Naive thymus-derived CD8-positive, alpha-beta T cell (primary cell): ENCODE results near the gene TRIM60. TPM values are rescaled to one million over a fixed set of nuclear protein-coding genes. Genes with fewer than 3 reads are reported as not detected.
"Not testable (repeated sequence)": the region's sequence is repeated elsewhere in the genome, so short reads cannot be mapped to it uniquely, and the experiment has no call there.

Source experiments
- ATAC-seq, 2 donors: fragments of 150-1000 bp; cut with Tn5 transposase in 1 of 2; sonication (Bioruptor Pico), chemical (Tn5 transposase) in 1 of 2; 1 replicate in 1 of 2; 2 replicates in 1 of 2; pipeline ENCODE4 v1.10.0; 2021; ENCODE audit warnings: mild to moderate bottlenecking in 2 of 2, moderate library complexity in 2 of 2
- POLR2A ChIA-PET: fragments of 350-600 bp; sonication (Branson Sonifier 250); formaldehyde crosslinking; loops from one replicate; lab custom pipeline; 2021; ENCODE audit warnings: antibody characterized with exemption; lab: Charles Lee
- DNase-seq, 10 donors: peaks; one replicate each; pipeline versions ENCODE4 v3.0.0 to v3.0.0-alpha.2; 2020 to 2022
- H3K27ac Mint-ChIP-seq, 10 donors: one replicate each; pipeline ENCODE4 v1.8.0; 2020 to 2022; ENCODE audit warnings: mild to moderate bottlenecking in 10 of 10, mixed read lengths in 10 of 10, moderate library complexity in 4 of 10, inconsistent platforms in 1 of 10
- H3K27me3 Mint-ChIP-seq, 5 donors: one replicate each; pipeline ENCODE4 v1.8.0; 2021 to 2022; ENCODE audit warnings: mixed read lengths in 5 of 5
- H3K36me3 Mint-ChIP-seq, 3 donors: one replicate each; pipeline ENCODE4 v1.8.0; 2020 to 2022; ENCODE audit warnings: mixed read lengths in 3 of 3, mild to moderate bottlenecking in 2 of 3, inconsistent platforms in 1 of 3
- H3K4me1 Mint-ChIP-seq, 4 donors: one replicate each; pipeline ENCODE4 v1.8.0; 2021 to 2022; ENCODE audit warnings: mixed read lengths in 4 of 4
- H3K4me3 Mint-ChIP-seq, 10 donors: one replicate each; pipeline ENCODE4 v1.8.0; 2020 to 2022; ENCODE audit warnings: mild to moderate bottlenecking in 10 of 10, mixed read lengths in 10 of 10, moderate library complexity in 6 of 10, inconsistent platforms in 1 of 10
- H3K9me3 Mint-ChIP-seq, 9 donors: one replicate each; pipeline ENCODE4 v1.8.0; 2020 to 2022; ENCODE audit warnings: mixed read lengths in 9 of 9, mild to moderate bottlenecking in 3 of 9, inconsistent platforms in 1 of 9, moderate library complexity in 1 of 9
- polyA plus RNA-seq, 3 donors: library from polyadenylated mRNA; unstranded; fragments of 300-500 nt; fragmentation: Illumina TruSeq; gene quantifications; one replicate each; pipeline ENCODE4 v1.2.3, GENCODE V29; 2021
- total RNA-seq, 8 experiments: library from RNA in 2 of 8; stranded (reverse) in 2 of 8; gene quantifications; one replicate each; pipeline ENCODE4 v1.2.3 and lab custom pipeline; 2021 to 2026

Gene TRIM60
- total RNA-seq (not detected), polyA plus RNA-seq (not detected), total RNA-seq (lab: John Stamatoyannopoulos, UW) (0 reads per million in 6 experiments)

DNA sequence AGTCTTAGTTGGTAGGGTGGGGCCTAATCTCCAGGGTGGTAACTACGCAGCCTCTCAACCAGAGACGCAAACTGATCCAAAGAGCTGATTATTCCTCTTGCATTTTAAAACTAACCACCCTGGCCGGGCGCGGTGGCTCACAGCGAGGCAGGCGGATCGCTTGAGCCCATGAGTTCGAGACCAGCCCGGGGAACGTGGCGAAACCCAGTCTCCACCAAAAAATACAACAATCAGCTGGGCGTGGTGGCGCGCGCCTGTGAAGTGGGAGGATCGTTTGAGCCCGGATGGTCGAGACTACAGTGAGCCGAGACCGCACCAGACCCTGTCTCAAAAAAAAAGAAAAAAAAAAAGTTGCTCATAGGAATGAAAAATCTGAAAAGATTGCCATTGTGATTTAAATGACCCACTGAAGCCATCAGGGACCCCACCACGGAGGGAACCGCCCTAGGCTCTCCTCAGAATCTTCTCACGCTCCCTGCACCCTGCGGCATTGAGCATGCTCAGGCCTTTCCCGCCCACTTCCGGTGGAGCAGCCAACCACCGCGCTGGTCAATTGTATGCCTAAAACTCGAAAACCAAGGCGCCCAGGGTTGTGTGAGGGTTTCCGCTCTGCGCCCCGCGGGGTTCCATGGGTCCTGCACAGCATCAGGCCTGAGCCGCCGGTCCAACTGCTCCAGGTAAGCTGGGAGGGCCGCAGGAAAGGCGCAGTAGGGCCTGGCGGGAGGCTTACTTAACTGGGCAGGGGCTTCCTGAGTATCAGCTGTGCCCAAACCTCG lies at the start of gene TRIM60:
TRIM60 (plus strand) TSS at position 564 of the 776 bp plus-strand sequence. CDS start 8,074 bp downstream, outside the sequence.
- Mint-ChIP-seq H3K36me3 (no peaks in the 10 kb centered on the region), H3K27ac (peak within 1 kb of the TSS in 1 of 10 donors; percentile 34), H3K4me1 (no peaks in the 10 kb centered on the region), H3K27me3 (peaks cover 1 to 4% (median 3%) of the 10 kb centered on the region in 5 donors), H3K4me3 (no peak within 1 kb of the TSS), H3K9me3 (no peaks in the 10 kb centered on the region)
- DNase-seq (no peak), ATAC-seq (no peak)
- POLR2A ChIA-PET = no interaction called here

DNA sequence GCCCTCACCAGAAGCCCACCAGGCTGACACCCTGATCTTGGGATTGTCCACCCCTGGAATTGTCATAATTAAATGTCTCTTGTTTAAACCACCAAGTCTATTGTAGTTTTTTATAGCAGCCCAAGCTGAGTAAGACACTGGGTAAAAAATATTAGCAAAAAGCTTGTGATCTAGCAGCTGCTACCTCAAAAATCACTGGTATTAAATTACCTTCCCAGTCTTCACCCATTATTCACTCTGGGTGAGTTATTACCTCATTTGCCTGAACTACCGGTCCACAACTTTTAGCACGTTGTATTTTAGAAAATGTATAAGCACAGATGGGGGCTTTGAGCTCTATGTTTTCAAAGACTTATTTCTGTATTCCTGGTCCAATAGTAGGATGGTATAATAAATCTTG lies 42.3 kb upstream of the TRIM60 start:
- DNase-seq (no peak), ATAC-seq (no peak)
- no peak overlapping the region for H3K27ac Mint-ChIP-seq
- H3K9me3 Mint-ChIP-seq = peaks cover 0 to 4% (median 0%) of the 10 kb centered on the region in 9 donors
- POLR2A ChIA-PET = no interaction called here
- no peaks in the 10 kb centered on the region for H3K4me1 Mint-ChIP-seq
- H3K36me3 Mint-ChIP-seq = no peaks in the 10 kb centered on the region
- peaks cover 0 to 15% (median 8%) of the 10 kb centered on the region in 5 donors for H3K27me3 Mint-ChIP-seq
- no peak overlapping the region for H3K4me3 Mint-ChIP-seq

DNA sequence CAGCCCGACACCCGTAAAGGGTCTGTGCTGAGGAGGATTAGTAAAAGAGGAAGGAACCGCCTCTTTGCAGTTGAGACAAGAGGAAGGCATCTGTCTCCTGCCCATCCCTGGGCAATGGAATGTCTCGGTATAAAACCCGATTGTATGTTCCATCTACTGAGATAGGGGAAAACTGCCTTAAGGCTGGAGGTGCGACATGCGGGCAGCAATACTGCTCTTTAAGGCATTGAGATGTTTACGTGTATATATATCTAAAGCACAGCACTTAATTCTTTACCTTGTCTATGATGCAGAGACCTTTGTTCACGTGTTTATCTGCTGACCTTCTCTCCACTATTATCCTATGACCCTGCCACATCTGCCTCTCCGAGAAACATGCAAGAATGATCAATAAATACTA lies 41.0 kb upstream of the TRIM60 start:
- H3K9me3 Mint-ChIP-seq, H3K4me1 Mint-ChIP-seq, ATAC-seq, POLR2A ChIA-PET, H3K27ac Mint-ChIP-seq, H3K4me3 Mint-ChIP-seq, DNase-seq, H3K36me3 Mint-ChIP-seq: not testable (repeated sequence)
- H3K27me3 Mint-ChIP-seq = peaks cover 1 to 16% (median 8%) of the 10 kb centered on the region in 5 donors

DNA sequence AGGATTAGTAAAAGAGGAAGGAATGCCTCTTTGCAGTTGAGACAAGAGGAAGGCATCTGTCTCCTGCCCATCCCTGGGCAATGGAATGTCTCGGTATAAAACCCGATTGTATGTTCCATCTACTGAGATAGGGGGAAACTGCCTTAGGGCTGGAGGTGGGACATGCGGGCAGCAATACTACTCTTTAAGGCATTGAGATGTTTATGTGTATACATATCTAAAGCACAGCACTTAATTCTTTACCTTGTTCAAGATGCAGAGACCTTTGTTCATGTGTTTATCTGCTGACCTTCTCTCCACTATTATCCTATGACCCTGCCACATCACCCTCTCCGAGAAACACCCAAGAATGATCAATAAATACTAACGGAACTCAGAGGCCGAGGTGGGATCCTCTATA lies 35.7 kb upstream of the TRIM60 start:
- H3K27me3 Mint-ChIP-seq = peaks cover 9 to 38% (median 18%) of the 10 kb centered on the region in 5 donors

DNA sequence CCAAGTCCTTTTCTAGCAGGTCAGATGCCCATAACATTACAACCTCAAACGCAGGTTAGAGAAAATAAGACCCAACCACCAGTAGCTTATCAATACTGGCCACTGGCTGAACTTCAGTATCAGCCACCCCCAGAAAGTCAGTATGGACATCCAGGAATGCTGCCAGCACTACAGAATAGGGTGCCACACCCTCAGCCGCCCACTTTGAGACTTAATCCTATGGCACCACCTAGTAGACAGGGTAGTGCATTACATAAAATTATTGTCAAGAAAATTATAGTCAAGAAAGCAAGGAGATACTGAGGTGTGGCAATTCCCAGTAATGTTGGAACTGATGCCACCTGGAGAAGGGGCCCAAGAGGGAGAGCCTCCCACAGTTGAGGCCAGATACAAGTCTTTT lies 34.5 kb upstream of the TRIM60 start:
- ATAC-seq = no peak
- no peaks in the 10 kb centered on the region for H3K36me3 Mint-ChIP-seq
- no peak for DNase-seq
- H3K4me3 Mint-ChIP-seq = no peak overlapping the region
- H3K9me3 Mint-ChIP-seq = no peaks in the 10 kb centered on the region
- no peak overlapping the region for H3K27ac Mint-ChIP-seq
- H3K4me1 Mint-ChIP-seq = no peaks in the 10 kb centered on the region
- POLR2A ChIA-PET = no interaction called here
- peaks cover 9 to 29% (median 13%) of the 10 kb centered on the region in 5 donors for H3K27me3 Mint-ChIP-seq

More for the DNA sequence above, 35.7 kb upstream of the TRIM60 start:
- H3K36me3 Mint-ChIP-seq, H3K27ac Mint-ChIP-seq, POLR2A ChIA-PET, DNase-seq, H3K4me1 Mint-ChIP-seq, H3K9me3 Mint-ChIP-seq, ATAC-seq: not testable (repeated sequence)
- peak overlapping the region in 1 of 10 donors; percentile 20 for H3K4me3 Mint-ChIP-seq

DNA sequence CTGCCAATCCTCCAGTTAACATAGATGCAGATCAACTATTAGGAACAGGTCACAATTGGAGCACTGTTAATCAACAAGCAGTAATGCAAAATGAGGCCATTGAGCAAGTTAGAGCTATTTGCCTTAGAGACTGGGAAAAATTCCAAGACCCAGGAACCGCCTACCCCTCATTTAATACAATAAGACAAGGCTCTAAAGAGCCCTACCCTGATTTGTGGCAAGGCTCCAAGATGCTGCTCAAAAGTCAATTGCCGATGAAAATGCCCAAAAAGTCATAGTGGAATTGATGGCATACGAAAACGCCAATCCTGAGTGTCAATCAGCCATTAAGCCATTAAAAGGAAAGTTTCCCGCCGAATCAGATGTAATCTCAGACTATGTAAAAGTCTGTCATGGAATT lies 33.9 kb upstream of the TRIM60 start:
- H3K27me3 Mint-ChIP-seq = peaks cover 9 to 29% (median 11%) of the 10 kb centered on the region in 5 donors
- H3K4me3 Mint-ChIP-seq = no peak overlapping the region
- no peak for ATAC-seq
- POLR2A ChIA-PET = no interaction called here
- no peak overlapping the region for H3K27ac Mint-ChIP-seq
- no peaks in the 10 kb centered on the region for H3K36me3 Mint-ChIP-seq
- no peaks in the 10 kb centered on the region for H3K9me3 Mint-ChIP-seq
- no peak for DNase-seq
- no peaks in the 10 kb centered on the region for H3K4me1 Mint-ChIP-seq

DNA sequence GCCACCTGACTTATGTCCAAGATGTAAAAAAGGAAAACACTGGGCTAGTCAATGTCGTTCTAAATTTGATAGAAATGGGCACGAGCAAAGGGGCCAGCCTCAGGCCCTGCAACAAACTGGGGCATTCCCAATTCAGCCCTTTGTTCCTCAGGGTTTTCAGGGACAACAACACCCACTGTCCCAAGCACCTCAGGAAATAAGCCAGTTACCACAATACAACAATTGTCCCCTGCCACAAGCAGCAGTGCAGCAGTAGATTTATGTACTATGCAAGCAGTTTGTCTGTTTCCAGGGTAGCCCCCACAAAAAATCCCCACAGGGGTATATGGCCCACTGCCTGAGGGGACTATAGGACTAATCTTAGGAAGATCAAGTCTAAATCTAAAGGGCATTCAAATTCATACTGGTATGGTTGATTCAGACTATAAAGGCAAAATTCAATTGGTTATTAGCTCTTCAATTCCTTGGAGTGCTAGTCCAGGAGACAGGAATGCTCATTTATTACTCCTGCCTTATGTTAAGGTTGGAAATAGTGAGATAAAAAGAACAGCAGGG lies 33.2 kb upstream of the TRIM60 start:
- H3K9me3 Mint-ChIP-seq, ATAC-seq, H3K4me1 Mint-ChIP-seq, H3K4me3 Mint-ChIP-seq, POLR2A ChIA-PET, H3K36me3 Mint-ChIP-seq, DNase-seq: not testable (repeated sequence)
- H3K27me3 Mint-ChIP-seq = peaks cover 9 to 29% (median 11%) of the 10 kb centered on the region in 5 donors
- peak overlapping the region in 1 of 10 donors; percentile 61 for H3K27ac Mint-ChIP-seq

DNA sequence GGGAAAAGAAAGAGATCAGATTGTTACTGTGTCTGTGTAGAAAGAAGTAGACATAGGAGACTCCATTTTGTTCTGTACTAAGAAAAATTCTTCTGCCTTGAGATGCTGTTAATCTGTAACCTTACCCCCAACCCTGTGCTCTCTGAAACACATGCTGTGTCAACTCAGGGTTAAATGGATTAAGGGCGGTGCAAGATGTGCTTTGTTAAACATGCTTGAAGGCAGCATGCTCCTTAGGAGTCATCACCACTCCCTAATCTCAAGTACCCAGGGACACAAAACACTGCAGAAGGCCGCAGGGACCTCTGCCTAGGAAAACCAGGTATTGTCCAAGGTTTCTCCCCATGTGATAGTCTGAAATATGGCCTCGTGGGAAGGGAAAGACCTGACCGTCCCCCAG lies 29.8 kb upstream of the TRIM60 start:
- POLR2A ChIA-PET, H3K4me3 Mint-ChIP-seq, ATAC-seq, H3K4me1 Mint-ChIP-seq, H3K9me3 Mint-ChIP-seq, H3K36me3 Mint-ChIP-seq, H3K27ac Mint-ChIP-seq, DNase-seq: not testable (repeated sequence)
- H3K27me3 Mint-ChIP-seq = peaks cover 9 to 47% (median 12%) of the 10 kb centered on the region in 5 donors

DNA sequence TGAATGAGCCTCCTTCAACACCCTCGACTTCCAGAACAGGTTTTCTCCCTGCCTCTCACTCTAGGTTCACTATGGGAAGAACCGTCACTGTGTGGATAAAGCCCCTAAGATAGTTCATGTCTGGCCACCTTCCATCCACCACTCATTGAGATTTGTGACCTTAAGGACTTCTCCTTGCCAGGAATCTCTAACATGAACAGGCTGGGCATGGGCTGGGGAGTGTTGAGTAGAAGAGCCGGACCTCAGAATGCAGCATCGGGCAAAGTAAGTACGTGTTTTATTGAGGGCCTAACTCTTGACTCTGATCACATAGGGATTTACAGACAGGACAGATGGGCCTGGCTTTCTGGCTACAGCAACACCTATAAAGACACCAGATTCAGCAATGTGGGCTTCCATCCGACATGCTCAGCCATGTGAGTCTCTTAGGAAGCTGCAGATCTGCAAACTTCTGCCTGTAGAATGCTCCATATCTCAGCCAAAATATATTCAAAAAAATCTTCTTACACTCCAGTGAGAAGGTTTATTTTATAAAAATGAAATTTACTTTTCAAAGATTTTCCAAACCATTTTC lies 26.4 kb upstream of the TRIM60 start:
- no peak for DNase-seq
- H3K4me3 Mint-ChIP-seq = no peak overlapping the region
- POLR2A ChIA-PET = no interaction called here
- no peaks in the 10 kb centered on the region for H3K36me3 Mint-ChIP-seq
- ATAC-seq = no peak
- no peak overlapping the region for H3K27ac Mint-ChIP-seq
- H3K9me3 Mint-ChIP-seq = no peaks in the 10 kb centered on the region
- H3K27me3 Mint-ChIP-seq = peaks cover 4 to 37% (median 14%) of the 10 kb centered on the region in 5 donors
- peaks cover 0 to 12% (median 2%) of the 10 kb centered on the region in 4 donors for H3K4me1 Mint-ChIP-seq

DNA sequence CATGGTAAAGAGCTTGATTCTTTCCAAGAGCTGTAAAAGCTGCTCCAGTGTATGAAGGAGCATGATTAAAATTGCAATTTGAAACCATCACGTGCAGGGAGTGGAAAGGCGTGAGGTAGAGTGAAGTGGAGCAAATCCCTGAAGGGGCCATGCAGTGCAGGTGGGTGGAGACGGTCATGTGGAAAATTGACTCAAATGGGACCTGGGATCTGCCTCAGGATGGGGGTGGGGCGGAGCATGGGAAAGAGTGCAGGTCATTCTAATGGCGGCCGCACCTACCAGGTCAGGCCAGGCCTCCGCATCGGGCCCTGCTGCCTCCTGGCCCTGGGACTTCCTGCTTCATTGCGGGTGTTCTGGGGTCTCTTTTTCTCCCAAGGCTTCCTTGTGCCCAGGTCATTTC lies 25.3 kb upstream of the TRIM60 start:
- Mint-ChIP-seq H3K4me3 (no peak overlapping the region), H3K36me3 (no peaks in the 10 kb centered on the region), H3K9me3 (no peaks in the 10 kb centered on the region), H3K27ac (no peak overlapping the region), H3K4me1 (peaks cover 0 to 12% (median 2%) of the 10 kb centered on the region in 4 donors), H3K27me3 (peaks cover 4 to 37% (median 16%) of the 10 kb centered on the region in 5 donors)
- POLR2A ChIA-PET = no interaction called here
- ATAC-seq = no peak
- DNase-seq = no peak

DNA sequence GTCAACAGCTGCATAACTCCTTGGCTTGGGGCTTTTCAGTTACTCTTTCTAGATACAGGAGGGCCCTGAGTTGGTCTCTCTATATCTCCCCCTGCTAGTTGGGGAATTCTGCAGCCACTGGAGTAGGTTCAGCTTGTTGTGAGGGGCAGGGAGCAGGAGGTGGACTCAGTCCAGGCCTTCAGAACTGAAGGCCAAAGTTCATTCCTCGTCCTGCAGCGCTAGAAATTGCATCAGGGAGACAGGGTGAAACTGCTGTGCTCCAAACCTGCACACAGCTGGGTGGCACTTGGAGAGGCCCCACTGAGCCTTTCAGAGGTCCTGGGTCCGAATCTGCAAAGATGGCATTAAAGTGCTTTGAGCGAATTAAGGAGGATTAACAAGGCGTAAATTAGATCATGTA lies 24.9 kb upstream of the TRIM60 start:
- H3K4me3 Mint-ChIP-seq = no peak overlapping the region
- POLR2A ChIA-PET = no interaction called here
- H3K4me1 Mint-ChIP-seq = peaks cover 0 to 12% (median 2%) of the 10 kb centered on the region in 4 donors
- no peak for ATAC-seq
- H3K27ac Mint-ChIP-seq = no peak overlapping the region
- no peaks in the 10 kb centered on the region for H3K36me3 Mint-ChIP-seq
- H3K9me3 Mint-ChIP-seq = no peaks in the 10 kb centered on the region
- peaks cover 3 to 37% (median 17%) of the 10 kb centered on the region in 5 donors for H3K27me3 Mint-ChIP-seq
- no peak for DNase-seq

DNA sequence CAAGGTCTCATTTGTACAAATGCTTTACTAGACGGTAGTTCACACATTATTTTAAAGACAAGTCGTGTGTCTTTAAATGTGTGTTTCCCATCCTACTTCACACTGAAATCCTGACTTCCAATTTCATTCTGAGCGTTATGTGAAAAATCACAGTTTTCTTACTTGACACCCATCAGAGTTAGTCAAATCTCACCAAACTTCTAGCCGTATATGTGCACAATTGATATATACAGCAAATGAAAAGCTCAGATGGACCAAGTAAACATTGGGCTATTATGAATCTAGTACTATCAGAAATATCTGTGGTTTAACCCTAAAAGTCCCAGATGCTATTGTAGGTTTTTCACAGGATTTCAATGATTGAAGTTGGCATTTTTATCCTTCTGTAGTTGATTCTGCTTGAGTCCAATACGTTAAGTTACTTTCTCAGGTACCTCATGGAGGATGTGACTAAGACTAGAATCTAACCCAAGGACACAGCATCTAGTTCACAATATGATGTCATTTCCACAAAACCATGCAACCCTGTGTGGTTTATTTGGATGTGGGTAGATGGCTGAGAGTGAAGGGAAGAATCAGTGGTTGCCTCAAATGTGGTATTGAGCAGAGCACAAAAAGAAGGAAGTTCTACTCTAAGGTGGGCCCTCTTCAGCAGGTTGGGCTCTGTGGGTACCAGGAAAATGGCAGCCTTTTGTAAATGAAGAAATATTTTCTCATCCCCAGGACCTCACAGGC lies 22.1 kb upstream of the TRIM60 start:
- no peak overlapping the region for H3K27ac Mint-ChIP-seq
- ATAC-seq (peak; percentile 57 to 63), DNase-seq (peak in 3 of 10 donors; percentile 0 to 35 (median 32))
- no peaks in the 10 kb centered on the region for H3K36me3 Mint-ChIP-seq
- H3K4me3 Mint-ChIP-seq = no peak overlapping the region
- POLR2A ChIA-PET = no interaction called here
- H3K27me3 Mint-ChIP-seq = peaks cover 9 to 48% (median 17%) of the 10 kb centered on the region in 5 donors
- H3K4me1 Mint-ChIP-seq = peaks cover 0 to 12% (median 2%) of the 10 kb centered on the region in 4 donors
- no peaks in the 10 kb centered on the region for H3K9me3 Mint-ChIP-seq
